Esophagus (tissue), 2 donors: ENCODE data around the gene ZNF234. TPM values are rescaled to one million over a fixed set of nuclear protein-coding genes. Genes with fewer than 3 reads are reported as not detected.
A peak's percentile ranks its signal among the peaks of the same experiment; 100 is the strongest.
"Not testable (repeated sequence)": the region's sequence is repeated elsewhere in the genome, so short reads cannot be mapped to it uniquely, and the experiment has no call there.

Experiments used
- H3K27ac ChIP-seq, 2 donors: one replicate each; pipeline ENCODE4 v1.5.1; 2013; ENCODE audit warnings: low read depth in 2 of 2, mild to moderate bottlenecking in 2 of 2, inconsistent platforms in 1 of 2, low read length in 1 of 2, moderate library complexity in 1 of 2
- H3K27me3 ChIP-seq, 2 donors: one replicate each; pipeline ENCODE4 v1.6.1; 2013; ENCODE audit warnings: low read length in 2 of 2, control low read depth in 1 of 2, mild to moderate bottlenecking in 1 of 2; ENCODE audit not compliant: insufficient read depth in 2 of 2, control insufficient read depth in 1 of 2
- H3K36me3 ChIP-seq, 2 donors: one replicate each; pipeline ENCODE4 v1.6.1; 2013; ENCODE audit warnings: low read length in 1 of 2; ENCODE audit not compliant: control insufficient read depth in 2 of 2, insufficient read depth in 2 of 2
- H3K4me1 ChIP-seq, 2 donors: one replicate each; pipeline ENCODE4 v1.6.1; 2013; ENCODE audit warnings: low read length in 1 of 2; ENCODE audit not compliant: control insufficient read depth in 2 of 2, insufficient read depth in 2 of 2
- H3K4me3 ChIP-seq, 2 donors: one replicate each; pipeline ENCODE4 v1.5.1; 2013; ENCODE audit warnings: low read length in 2 of 2, mild to moderate bottlenecking in 2 of 2, low read depth in 1 of 2, moderate library complexity in 1 of 2
- H3K9me3 ChIP-seq, 2 donors: one replicate each; pipeline ENCODE4 v1.6.1; 2013; ENCODE audit warnings: mild to moderate bottlenecking in 2 of 2, low read depth in 1 of 2, low read length in 1 of 2, moderate library complexity in 1 of 2; ENCODE audit not compliant: control insufficient read depth in 2 of 2, insufficient read depth in 1 of 2
- WGBS, 2 donors: extraction: QIAGEN DNeasy Blood & Tissue Kit; methylation state at CpG; one replicate each; pipeline ENCODE4 v1.1.7; 2013; 5-methylcytosine and 5-hydroxymethylcytosine counted together
- polyA plus RNA-seq, 2 donors: library from polyadenylated mRNA; stranded (reverse); fragments of 200-250 nt; gene quantifications; one replicate each; pipeline ENCODE4 v1.2.3, GENCODE V29; 2013
- donor health status: healthy with polysubstance abuse.
- donor health status: Bipolar disorder and iron deficiency.

The ZNF234 gene
- polyA plus RNA-seq, 2 donors: 2.0 to 2.4 TPM

DNA sequence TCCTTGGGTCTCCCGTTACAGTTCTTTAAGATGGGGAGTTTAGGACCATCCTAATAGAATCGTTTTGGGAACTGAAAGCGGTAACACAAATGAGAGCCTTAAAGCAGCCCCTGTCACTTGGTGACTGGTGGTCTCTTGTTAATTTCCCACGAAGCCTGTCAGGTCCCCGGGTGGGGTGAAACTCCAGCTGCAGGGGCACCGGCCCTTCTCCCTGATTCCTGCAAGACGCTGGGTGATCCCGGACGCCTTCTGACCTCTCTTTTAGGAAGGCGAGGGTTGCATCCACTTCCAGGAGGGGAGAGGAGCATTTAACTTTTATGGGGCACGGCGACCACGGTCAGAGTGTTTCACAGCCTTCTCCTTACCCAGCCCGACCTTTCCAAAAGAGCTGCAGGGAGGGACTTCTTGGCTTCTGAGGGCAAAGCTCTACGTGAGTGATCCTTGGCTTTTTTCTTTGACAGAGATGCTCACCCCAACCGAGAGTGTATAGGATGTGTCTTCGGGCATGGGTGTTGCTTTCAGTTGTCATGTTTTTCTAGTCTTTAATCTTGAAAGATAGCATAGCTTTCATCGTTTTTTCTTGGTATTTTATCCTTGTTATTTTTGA lies 27.5 kb upstream of the ZNF234 start:
- Histone ChIP-seq H3K36me3 (peaks cover 0 to 7% of the 10 kb centered on the region in 2 donors), H3K27ac (peak overlapping the region; percentile 11 to 87), H3K4me3 (peak overlapping the region; percentile 95 to 96), H3K4me1 (peaks cover 3% of the 10 kb centered on the region in 2 donors), H3K9me3 (peaks cover 0 to 3% of the 10 kb centered on the region in 2 donors), H3K27me3 (no peaks in the 10 kb centered on the region)
- 3 to 4% methylated on average over 18 of the region's 18 CpGs for WGBS, 2 donors

GRCh38 chr19:44121162-44121561 lies 20.2 kb upstream of the ZNF234 start:
- WGBS, 2 donors: 95 to 98% methylated on average over 4 of the region's 4 CpGs
- peaks cover 7 to 13% of the 10 kb centered on the region in 2 donors for H3K36me3 ChIP-seq
- H3K4me1 ChIP-seq, H3K27ac ChIP-seq, H3K9me3 ChIP-seq, H3K4me3 ChIP-seq, H3K27me3 ChIP-seq: not testable (repeated sequence)

DNA sequence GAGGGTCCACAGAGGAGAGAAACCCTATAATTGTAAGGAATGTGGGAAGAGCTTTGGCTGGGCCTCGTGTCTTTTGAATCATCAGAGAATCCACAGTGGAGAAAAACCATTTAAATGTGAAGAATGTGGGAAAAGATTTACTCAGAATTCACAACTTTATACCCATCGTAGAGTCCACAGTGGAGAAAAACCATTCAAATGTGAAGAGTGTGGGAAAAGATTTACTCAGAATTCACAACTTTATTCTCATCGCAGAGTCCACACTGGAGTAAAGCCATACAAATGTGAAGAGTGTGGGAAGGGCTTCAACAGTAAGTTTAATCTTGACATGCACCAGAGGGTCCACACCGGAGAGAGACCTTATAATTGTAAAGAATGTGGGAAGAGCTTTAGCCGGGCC lies 9.4 kb upstream of the ZNF234 start:
- Histone ChIP-seq H3K36me3 (peaks cover 6 to 10% of the 10 kb centered on the region in 2 donors), H3K27ac (no peak overlapping the region), H3K4me3 (no peak overlapping the region), H3K4me1 (no peaks in the 10 kb centered on the region), H3K9me3 (peaks cover 0 to 14% of the 10 kb centered on the region in 2 donors), H3K27me3 (no peaks in the 10 kb centered on the region)
- 96 to 97% methylated on average over 5 of the region's 5 CpGs for WGBS, 2 donors

GRCh38 chr19:44142059-44142433 lies 692 bp downstream of the ZNF234 start:
- Histone ChIP-seq H3K27ac (no peak overlapping the region), H3K9me3 (no peaks in the 10 kb centered on the region), H3K4me3 (peak overlapping the region; percentile 75 to 97), H3K4me1 (no peaks in the 10 kb centered on the region), H3K36me3 (peaks cover 0 to 5% of the 10 kb centered on the region in 2 donors), H3K27me3 (no peaks in the 10 kb centered on the region)
- 6 to 8% methylated on average over 13 of the region's 13 CpGs for WGBS, 2 donors

GRCh38 chr19:44149776-44150175 lies 8.4 kb downstream of the ZNF234 start:
- no peak overlapping the region for H3K27ac ChIP-seq
- peaks cover 27% of the 10 kb centered on the region in 2 donors for H3K36me3 ChIP-seq
- H3K4me1 ChIP-seq: no peaks in the 10 kb centered on the region
- H3K4me3 ChIP-seq: no peak overlapping the region
- H3K27me3 ChIP-seq: no peaks in the 10 kb centered on the region
- 98 to 99% methylated on average over 4 of the region's 4 CpGs for WGBS, 2 donors
- H3K9me3 ChIP-seq: no peaks in the 10 kb centered on the region

DNA sequence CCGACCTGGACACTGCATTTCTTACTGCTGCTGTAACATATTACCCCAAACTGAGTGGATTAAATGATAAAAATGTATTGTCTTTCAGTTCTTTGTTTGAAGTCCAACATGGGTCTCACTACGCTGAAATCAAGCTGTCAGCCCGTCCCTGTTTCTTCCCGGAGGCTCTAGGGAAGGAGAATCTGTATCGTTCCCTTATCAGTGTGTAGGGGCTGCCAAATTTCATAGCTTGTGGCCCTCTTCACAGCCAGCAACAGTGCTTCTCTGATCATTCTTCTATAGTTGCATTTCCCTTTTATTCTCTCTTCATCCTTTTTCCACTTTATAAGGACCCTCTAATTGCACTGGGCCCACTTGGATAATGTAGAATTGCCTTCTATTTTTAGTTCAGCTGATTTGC lies 10.1 kb downstream of the ZNF234 start:
- Histone ChIP-seq H3K27ac (no peak overlapping the region), H3K4me3 (no peak overlapping the region), H3K9me3 (peaks cover under 1 to 2% of the 10 kb centered on the region in 2 donors), H3K27me3 (no peaks in the 10 kb centered on the region), H3K36me3 (peaks cover 29 to 34% of the 10 kb centered on the region in 2 donors), H3K4me1 (no peaks in the 10 kb centered on the region)
- 98% methylated on average over 5 of the region's 5 CpGs for WGBS, 2 donors

GRCh38 chr19:44156475-44156874 lies 15.1 kb downstream of the ZNF234 start:
- 89 to 94% methylated on average over 2 of the region's 2 CpGs for WGBS, 2 donors
- Histone ChIP-seq H3K36me3 (peaks cover 16 to 19% of the 10 kb centered on the region in 2 donors), H3K4me3 (no peak overlapping the region), H3K27me3 (no peaks in the 10 kb centered on the region), H3K4me1 (no peaks in the 10 kb centered on the region), H3K9me3 (peaks cover 2 to 19% of the 10 kb centered on the region in 2 donors), H3K27ac (no peak overlapping the region)

GRCh38 chr19:44163789-44164188 lies 22.4 kb downstream of the ZNF234 start:
- 93 to 95% methylated on average over 2 of the region's 2 CpGs for WGBS, 2 donors
- Histone ChIP-seq H3K4me3 (no peak overlapping the region), H3K27me3 (no peaks in the 10 kb centered on the region), H3K4me1 (peaks cover 0 to 2% of the 10 kb centered on the region in 2 donors), H3K27ac (no peak overlapping the region), H3K36me3 (peaks cover 5 to 8% of the 10 kb centered on the region in 2 donors), H3K9me3 (peaks cover 3 to 5% of the 10 kb centered on the region in 2 donors)

- H3K4me3 ChIP-seq: peak overlapping the region; percentile 76 to 97
- peaks cover 2 to 3% of the 10 kb centered on the region in 2 donors for H3K9me3 ChIP-seq
- peaks cover 0 to 2% of the 10 kb centered on the region in 2 donors for H3K4me1 ChIP-seq
- peak overlapping the region; percentile 27 to 50 for H3K27ac ChIP-seq
- WGBS, 2 donors: 62 to 66% methylated on average over 3 of the region's 3 CpGs
- no peaks in the 10 kb centered on the region for H3K27me3 ChIP-seq
- H3K36me3 ChIP-seq: peaks cover 5 to 8% of the 10 kb centered on the region in 2 donors
These were observed 22.9 kb downstream of the ZNF234 start for GRCh38 chr19:44164327-44164672.
